Coronary artery (tissue), 2 donors: ENCODE measurements around the gene FBLN1.

Experiments used
- DNase-seq: peaks from one replicate; pipeline ENCODE4 v3.0.0-alpha.2; 2017; ENCODE audit warnings: low spot score
- H3K27ac ChIP-seq, 2 donors: fragments of 200-600 bp; sonication (generic); one replicate each; pipeline ENCODE4 v1.5.1; 2016 to 2019
- H3K4me3 ChIP-seq: fragments of 200-600 bp; sonication (generic); 2 replicates; pipeline ENCODE4 v1.5.1; 2016; ENCODE audit warnings: mild to moderate bottlenecking, moderate library complexity
- CTCF ChIP-seq: fragments of 200-600 bp; sonication (generic); IDR thresholded peaks from one replicate; pipeline ENCODE4 v1.5.1; 2019; ENCODE audit warnings: antibody characterized with exemption

FBLN1 gene

GRCh38 chr22:45594123-45594941 lies 91.6 kb downstream of the FBLN1 start:
- DNase-seq, result no peak
- no peak for TF ChIP-seq CTCF
- Histone ChIP-seq H3K4me3 (no peak overlapping the region), H3K27ac (no peak overlapping the region)

- H3K4me3 ChIP-seq, result no peak overlapping the region
- TF ChIP-seq CTCF, result no peak
- H3K27ac ChIP-seq, result no peak overlapping the region
- no peak for DNase-seq
These were observed 94.9 kb downstream of the FBLN1 start for GRCh38 chr22:45597460-45598192.

GRCh38 chr22:45598596-45599217 lies 96.0 kb downstream of the FBLN1 start:
- Histone ChIP-seq H3K27ac (no peak overlapping the region), H3K4me3 (no peak overlapping the region)
- TF ChIP-seq CTCF, result no peak
- DNase-seq, result no peak

- TF ChIP-seq CTCF, result no peak
- DNase-seq, result no peak
- H3K4me3 ChIP-seq, result no peak overlapping the region
- H3K27ac ChIP-seq, result no peak overlapping the region
These were observed 97.3 kb downstream of the FBLN1 start for GRCh38 chr22:45599836-45600577.

GRCh38 chr22:45600790-45601730 lies 98.4 kb downstream of the FBLN1 start:
- Histone ChIP-seq H3K27ac (no peak overlapping the region), H3K4me3 (no peak overlapping the region)
- no peak for DNase-seq
- TF ChIP-seq CTCF, result no peak
